Measurements from ENCODE around the gene GABPB1.

GABPB1 gene

GRCh38 chr15:50353251-50353974 lies 1.6 kb downstream of the GABPB1 start:
- Histone ChIP-seq H3K27ac (ENCODE audit: low read depth, low read length, poor library complexity, severe bottlenecking) (peak overlapping the region; percentile 88), H3K27me3 (ENCODE audit: insufficient read depth, low read length) (no peaks in the 10 kb centered on the region), H2AFZ (ENCODE audit: low read length) (no peak overlapping the region), H3K36me3 (ENCODE audit: insufficient read depth, low read length) (peaks cover 28% of the 10 kb centered on the region), H3K4me3 (ENCODE audit: low read depth, low read length, poor library complexity, severe bottlenecking) (peak overlapping the region; percentile 88), H3K4me1 (ENCODE audit: insufficient read depth, low read length, severe bottlenecking) (peaks cover 63% of the 10 kb centered on the region), H3K9me3 (ENCODE audit: low read length) (no peaks in the 10 kb centered on the region), H3K9ac (ENCODE audit: low read length) (peak overlapping the region; percentile 97), H4K20me1 (ENCODE audit: insufficient read depth, low read length) (no peaks in the 10 kb centered on the region), H3K9me2 (ENCODE audit: low read depth, low read length) (no peaks in the 10 kb centered on the region), H3K79me2 (ENCODE audit: insufficient read depth, low read length) (peaks cover 79% of the 10 kb centered on the region), H3F3A (ENCODE audit: insufficient read depth, low read length) (no peaks in the 10 kb centered on the region), H3K4me2 (ENCODE audit: low read length) (peak overlapping the region; percentile 92)
- TF ChIP-seq EZH2 (IDR thresholded peaks at IDR 0.05; ENCODE audit: borderline replicate concordance, low read length): no peak
- TF ChIP-seq, protein P1, sequence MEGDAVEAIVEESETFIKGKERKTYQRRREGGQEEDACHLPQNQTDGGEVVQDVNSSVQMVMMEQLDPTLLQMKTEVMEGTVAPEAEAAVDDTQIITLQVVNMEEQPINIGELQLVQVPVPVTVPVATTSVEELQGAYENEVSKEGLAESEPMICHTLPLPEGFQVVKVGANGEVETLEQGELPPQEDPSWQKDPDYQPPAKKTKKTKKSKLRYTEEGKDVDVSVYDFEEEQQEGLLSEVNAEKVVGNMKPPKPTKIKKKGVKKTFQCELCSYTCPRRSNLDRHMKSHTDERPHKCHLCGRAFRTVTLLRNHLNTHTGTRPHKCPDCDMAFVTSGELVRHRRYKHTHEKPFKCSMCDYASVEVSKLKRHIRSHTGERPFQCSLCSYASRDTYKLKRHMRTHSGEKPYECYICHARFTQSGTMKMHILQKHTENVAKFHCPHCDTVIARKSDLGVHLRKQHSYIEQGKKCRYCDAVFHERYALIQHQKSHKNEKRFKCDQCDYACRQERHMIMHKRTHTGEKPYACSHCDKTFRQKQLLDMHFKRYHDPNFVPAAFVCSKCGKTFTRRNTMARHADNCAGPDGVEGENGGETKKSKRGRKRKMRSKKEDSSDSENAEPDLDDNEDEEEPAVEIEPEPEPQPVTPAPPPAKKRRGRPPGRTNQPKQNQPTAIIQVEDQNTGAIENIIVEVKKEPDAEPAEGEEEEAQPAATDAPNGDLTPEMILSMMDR (IDR thresholded peaks at IDR 0.05; ENCODE audit: low read length): no peak

GRCh38 chr15:50350621-50351020 lies 4.4 kb downstream of the GABPB1 start:
- peaks cover 6% of the 10 kb centered on the region; the same call in 1 of the 2 replicates for H3K36me3 ChIP-seq (ENCODE audit: insufficient read depth, low read length)
- no peaks in the 10 kb centered on the region for H3K9me2 ChIP-seq (ENCODE audit: low read depth, low read length)
- no peak overlapping the region for H2AFZ ChIP-seq (ENCODE audit: low read length)
- peaks cover 58% of the 10 kb centered on the region for H3K4me1 ChIP-seq (ENCODE audit: insufficient read depth, low read length, severe bottlenecking)
- peak overlapping the region; percentile 92 for H3K4me2 ChIP-seq (ENCODE audit: low read length)
- peak overlapping the region; percentile 47 for H3K27ac ChIP-seq (ENCODE audit: low read depth, low read length, poor library complexity, severe bottlenecking)
- no peaks in the 10 kb centered on the region for H4K20me1 ChIP-seq (ENCODE audit: insufficient read depth, low read length)
- peaks cover 86% of the 10 kb centered on the region for H3K79me2 ChIP-seq (ENCODE audit: insufficient read depth, low read length)
- H3K27me3 ChIP-seq (ENCODE audit: insufficient read depth, low read length): no peaks in the 10 kb centered on the region
- peak overlapping the region; percentile 88 for H3K4me3 ChIP-seq (ENCODE audit: low read depth, low read length, poor library complexity, severe bottlenecking)
- H3K9me3 ChIP-seq (ENCODE audit: low read length): no peaks in the 10 kb centered on the region
- H3F3A ChIP-seq (ENCODE audit: insufficient read depth, low read length): no peaks in the 10 kb centered on the region
- TF ChIP-seq, protein P1 (IDR thresholded peaks at IDR 0.05; ENCODE audit: low read length): no peak
- no peak for TF ChIP-seq EZH2 (IDR thresholded peaks at IDR 0.05; ENCODE audit: borderline replicate concordance, low read length)
- peak overlapping the region; percentile 45; the same call in 1 of the 2 replicates for H3K9ac ChIP-seq (ENCODE audit: low read length)

DNA sequence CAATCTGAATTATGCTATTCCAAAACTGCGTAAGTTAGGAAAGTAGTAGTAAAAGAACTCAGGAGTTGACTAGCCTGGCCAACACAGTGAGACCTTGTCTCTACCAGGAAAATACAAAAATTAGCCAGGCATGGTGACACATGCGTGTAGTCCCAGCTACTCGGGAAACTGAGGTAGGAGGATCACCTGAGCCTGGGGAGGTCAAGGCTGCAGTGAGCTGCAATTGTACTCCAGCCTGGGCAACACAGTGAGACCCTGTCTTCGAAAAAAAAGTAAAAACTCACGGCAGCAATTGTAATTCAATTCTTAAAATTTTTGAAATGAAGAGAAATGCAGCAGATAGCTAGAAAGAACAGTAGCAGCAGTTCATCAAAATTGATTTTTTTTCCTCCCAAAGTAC lies 9.7 kb downstream of the GABPB1 start:
- Histone ChIP-seq H3K9me3 (ENCODE audit: low read length) (no peaks in the 10 kb centered on the region), H3K79me2 (ENCODE audit: insufficient read depth, low read length) (peaks cover 57% of the 10 kb centered on the region), H2AFZ (ENCODE audit: low read length) (no peak overlapping the region), H3K4me3 (ENCODE audit: low read depth, low read length, poor library complexity, severe bottlenecking) (no peak overlapping the region), H3K9ac (ENCODE audit: low read length) (no peak overlapping the region), H3K4me2 (ENCODE audit: low read length) (no peak overlapping the region), H3K9me2 (ENCODE audit: low read depth, low read length) (no peaks in the 10 kb centered on the region), H3K27me3 (ENCODE audit: insufficient read depth, low read length) (no peaks in the 10 kb centered on the region), H3K36me3 (ENCODE audit: insufficient read depth, low read length) (no peaks in the 10 kb centered on the region), H3K4me1 (ENCODE audit: insufficient read depth, low read length, severe bottlenecking) (peaks cover 26% of the 10 kb centered on the region), H4K20me1 (ENCODE audit: insufficient read depth, low read length) (no peaks in the 10 kb centered on the region), H3F3A (ENCODE audit: insufficient read depth, low read length) (no peaks in the 10 kb centered on the region), H3K27ac (ENCODE audit: low read depth, low read length, poor library complexity, severe bottlenecking) (no peak overlapping the region)
- TF ChIP-seq, protein P1 (IDR thresholded peaks at IDR 0.05; ENCODE audit: low read length): no peak
- no peak for TF ChIP-seq EZH2 (IDR thresholded peaks at IDR 0.05; ENCODE audit: borderline replicate concordance, low read length)
